Measurements from ENCODE around the gene GCK.

The GCK gene

GRCh38 chr7:44235582-44236332 lies 46.5 kb upstream of the GCK start:
- TF ChIP-seq TAF1 (IDR thresholded peaks at IDR 0.05; ENCODE audit: borderline replicate concordance, insufficient read depth, low read length) (no peak), REST (IDR thresholded peaks at IDR 0.05; ENCODE audit: insufficient read depth in 1 of 2, low read depth in 2 of 2, low read length in 2 of 2) (no peak), POLR2AphosphoS5 (IDR thresholded peaks at IDR 0.05; ENCODE audit: low read depth, low read length) (no peak), SIN3A (IDR thresholded peaks at IDR 0.05; ENCODE audit: borderline replicate concordance, insufficient read depth, low read length) (no peak), FOXP2 (optimal IDR thresholded peaks at IDR 0.05; ENCODE audit: borderline replicate concordance, extremely low read depth, extremely low read length, insufficient read depth) (no peak)

GRCh38 chr7:44235066-44235465 lies 45.8 kb upstream of the GCK start:
- TF ChIP-seq SIN3A (IDR thresholded peaks at IDR 0.05; ENCODE audit: borderline replicate concordance, insufficient read depth, low read length), result no peak
- TF ChIP-seq TAF1 (IDR thresholded peaks at IDR 0.05; ENCODE audit: borderline replicate concordance, insufficient read depth, low read length), result no peak
- no peak for TF ChIP-seq POLR2AphosphoS5 (IDR thresholded peaks at IDR 0.05; ENCODE audit: low read depth, low read length)
- no peak for TF ChIP-seq FOXP2 (optimal IDR thresholded peaks at IDR 0.05; ENCODE audit: borderline replicate concordance, extremely low read depth, extremely low read length, insufficient read depth)

DNA sequence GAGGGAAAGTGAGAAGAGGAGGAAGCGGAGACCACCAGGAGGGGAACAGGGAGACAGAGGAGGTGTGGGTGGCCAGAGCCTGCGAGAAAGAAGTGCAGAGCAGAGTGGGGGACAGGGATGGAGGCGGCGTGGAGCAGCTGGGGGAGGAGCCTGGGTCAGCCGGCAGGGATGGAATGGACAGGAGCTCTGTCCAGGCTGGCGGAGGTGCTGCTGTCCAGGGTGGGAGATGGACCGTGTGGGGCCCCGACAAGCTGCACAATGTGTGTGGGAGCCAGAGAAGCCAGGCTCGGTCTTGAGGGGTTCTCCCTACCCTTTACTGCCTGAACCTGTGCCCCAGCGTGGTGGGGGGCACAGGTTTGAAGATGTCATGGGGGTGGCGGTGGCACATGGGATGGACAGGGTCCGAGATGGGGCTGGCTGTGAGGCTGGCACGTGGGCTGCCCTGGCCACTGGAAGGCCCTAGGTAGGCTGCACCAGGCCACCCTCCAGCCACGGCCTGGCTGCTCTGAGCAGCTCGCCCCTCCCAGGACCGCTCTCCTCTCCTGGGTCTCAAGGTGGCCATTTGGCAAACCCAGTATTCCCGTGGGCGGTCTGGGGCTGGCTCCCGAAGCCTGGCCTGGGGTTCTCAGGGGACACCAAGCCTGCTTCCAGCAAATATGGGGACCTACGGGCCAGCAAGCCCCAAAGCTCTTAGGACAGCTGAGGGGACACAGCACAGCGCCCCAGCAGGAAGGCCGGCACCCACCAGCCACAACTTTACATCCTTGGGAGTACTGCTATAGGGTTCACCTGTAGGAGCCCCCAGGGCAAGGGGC lies 43.9 kb upstream of the GCK start:
- peak in 1 of 2 experiments; percentile 28; a peak in 1 of 4 replicates for TF ChIP-seq REST (IDR thresholded peaks at IDR 0.05; ENCODE audit: insufficient read depth in 1 of 2, low read depth in 2 of 2, low read length in 2 of 2)
- TF ChIP-seq POLR2AphosphoS5 (IDR thresholded peaks at IDR 0.05; ENCODE audit: low read depth, low read length), result no peak

DNA sequence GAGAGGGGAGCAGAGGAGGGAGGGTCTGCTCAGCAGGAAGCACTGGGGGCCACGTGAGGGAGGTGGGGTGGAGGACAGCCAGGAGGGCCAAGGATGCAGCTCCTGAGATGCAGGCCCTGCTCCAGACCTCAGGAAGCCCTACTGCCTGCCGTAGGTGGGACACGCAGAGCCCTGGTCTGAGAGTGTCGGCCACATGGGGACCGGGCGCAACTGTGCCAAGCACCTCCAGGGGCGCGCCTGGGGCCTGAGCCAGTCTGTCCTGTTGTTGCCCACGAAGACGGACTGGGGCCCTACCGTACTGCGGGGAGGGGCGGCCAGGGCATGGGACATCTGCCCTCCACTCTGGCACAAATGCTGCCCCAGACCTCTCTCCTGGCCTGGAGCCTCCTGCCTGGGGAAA lies 43.2 kb upstream of the GCK start:
- TF ChIP-seq SIN3A (IDR thresholded peaks at IDR 0.05; ENCODE audit: borderline replicate concordance, insufficient read depth, low read length) (no peak), REST (IDR thresholded peaks at IDR 0.05; ENCODE audit: insufficient read depth in 1 of 2, low read depth in 2 of 2, low read length in 2 of 2) (no peak), FOXP2 (optimal IDR thresholded peaks at IDR 0.05; ENCODE audit: borderline replicate concordance, extremely low read depth, extremely low read length, insufficient read depth) (no peak), TAF1 (IDR thresholded peaks at IDR 0.05; ENCODE audit: borderline replicate concordance, insufficient read depth, low read length) (no peak), POLR2AphosphoS5 (IDR thresholded peaks at IDR 0.05; ENCODE audit: low read depth, low read length) (no peak)

- TF ChIP-seq SIN3A (IDR thresholded peaks at IDR 0.05; ENCODE audit: borderline replicate concordance, insufficient read depth, low read length), result no peak
- TF ChIP-seq POLR2AphosphoS5 (IDR thresholded peaks at IDR 0.05; ENCODE audit: low read depth, low read length), result no peak
- no peak for TF ChIP-seq REST (IDR thresholded peaks at IDR 0.05; ENCODE audit: insufficient read depth in 1 of 2, low read depth in 2 of 2, low read length in 2 of 2)
- TF ChIP-seq TAF1 (IDR thresholded peaks at IDR 0.05; ENCODE audit: borderline replicate concordance, insufficient read depth, low read length), result no peak
- no peak for TF ChIP-seq FOXP2 (optimal IDR thresholded peaks at IDR 0.05; ENCODE audit: borderline replicate concordance, extremely low read depth, extremely low read length, insufficient read depth)
Observed at GRCh38 chr7:44231088-44231487, 41.8 kb upstream of the GCK start.
